ENCODE measurements around the gene CDKAL1.

GRCh38 chr6:20706238-20706938 lies 172.1 kb downstream of the CDKAL1 start:
- TF ChIP-seq CTCF (IDR thresholded peaks at IDR 0.05) (no peak), POLR2A (IDR thresholded peaks at IDR 0.05) (no peak)
